Inferior parietal cortex (tissue), 1 donor: ENCODE results near the gene TMEM255B.
"Not testable (repeated sequence)": the region's sequence is repeated elsewhere in the genome, so short reads cannot be mapped to it uniquely, and the experiment has no call there.

ENCODE experiments used
- DNase-seq: peaks from one replicate; pipeline ENCODE4 v3.0.0-alpha.2; 2016; ENCODE audit errors: extremely low spot score

Gene TMEM255B

GRCh38 chr13:113785051-113786010 lies 26.3 kb downstream of the TMEM255B start:
- no peak for DNase-seq

GRCh38 chr13:113786262-113786841 lies 27.3 kb downstream of the TMEM255B start:
- DNase-seq, result no peak

GRCh38 chr13:113787694-113788093 lies 28.7 kb downstream of the TMEM255B start:
- DNase-seq, result no peak

GRCh38 chr13:113788413-113789135 lies 29.5 kb downstream of the TMEM255B start:
- no peak for DNase-seq

- no peak for DNase-seq
Observed at GRCh38 chr13:113789167-113789566, 30.1 kb downstream of the TMEM255B start.

- DNase-seq, result not testable (repeated sequence)
Observed at GRCh38 chr13:113789931-113790330, 30.9 kb downstream of the TMEM255B start.

- no peak for DNase-seq
Observed at GRCh38 chr13:113791226-113791625, 32.2 kb downstream of the TMEM255B start.

GRCh38 chr13:113791761-113792160 lies 32.7 kb downstream of the TMEM255B start:
- DNase-seq, result no peak

GRCh38 chr13:113792236-113792770 lies 33.3 kb downstream of the TMEM255B start:
- no peak for DNase-seq

- DNase-seq, result no peak
Observed at GRCh38 chr13:113792886-113793717, 34.1 kb downstream of the TMEM255B start.

GRCh38 chr13:113793718-113794085 lies 34.7 kb downstream of the TMEM255B start:
- DNase-seq, result no peak

- DNase-seq, result no peak
Observed at GRCh38 chr13:113794086-113794485, 35.1 kb downstream of the TMEM255B start.

GRCh38 chr13:113794764-113795173 lies 35.7 kb downstream of the TMEM255B start:
- no peak for DNase-seq

- not testable (repeated sequence) for DNase-seq
Observed at GRCh38 chr13:113795362-113795761, 36.3 kb downstream of the TMEM255B start.

GRCh38 chr13:113796211-113796963 lies 37.4 kb downstream of the TMEM255B start:
- no peak for DNase-seq

GRCh38 chr13:113796964-113797676 lies 38.1 kb downstream of the TMEM255B start:
- no peak for DNase-seq

- DNase-seq, result no peak
Observed at GRCh38 chr13:113798200-113798811, 39.3 kb downstream of the TMEM255B start.

GRCh38 chr13:113800576-113800926 lies 41.5 kb downstream of the TMEM255B start:
- no peak for DNase-seq

- no peak for DNase-seq
Observed at GRCh38 chr13:113801289-113801961, 42.4 kb downstream of the TMEM255B start.
